DND-41 (cell line): ENCODE measurements around the gene CTBP2.

ENCODE experiments used
- ATAC-seq: fragments of 200-7000 bp; cut with Tn5 transposase; 3 replicates; pipeline ENCODE4 v1.9.1; 2021; ENCODE audit warnings: low read depth; ENCODE audit not compliant: insufficient read depth
- DNase-seq: peaks from one replicate; pipeline ENCODE4 v3.0.0-alpha.2; 2020
- H2AFZ ChIP-seq: 2 replicates; pipeline ENCODE4 v1.6.0; 2012; ENCODE audit warnings: low read depth, low read length
- H3K27ac ChIP-seq: 2 replicates; pipeline ENCODE4 v1.5.1; 2012; ENCODE audit warnings: low read length, inconsistent platforms
- H3K27me3 ChIP-seq: fragments of 200-600 bp; sonication (generic); 2 replicates; pipeline ENCODE4 v1.6.0; 2012; ENCODE audit warnings: low read length, mild to moderate bottlenecking, inconsistent platforms; ENCODE audit not compliant: insufficient read depth, poor library complexity
- H3K36me3 ChIP-seq: 2 replicates; pipeline ENCODE4 v1.5.1; 2012; ENCODE audit warnings: low read length, inconsistent platforms; ENCODE audit not compliant: insufficient read depth
- H3K4me1 ChIP-seq: 2 replicates; pipeline ENCODE4 v1.5.1; 2012; ENCODE audit warnings: mild to moderate bottlenecking, low read length; ENCODE audit not compliant: insufficient read depth
- H3K4me2 ChIP-seq: 2 replicates; pipeline ENCODE4 v1.6.0; 2012; ENCODE audit warnings: mild to moderate bottlenecking, moderate library complexity, low read length, inconsistent platforms; ENCODE audit not compliant: insufficient read depth
- H3K4me3 ChIP-seq, 2 experiments: fragments of 200-600 bp in 1 of 2; shearing (Covaris generic) in 1 of 2; 2 replicates each; pipeline ENCODE4 v1.5.1; 2012 to 2016; ENCODE audit warnings: inconsistent platforms in 2 of 2, low read length in 2 of 2, mild to moderate bottlenecking in 2 of 2, low read depth in 1 of 2, moderate library complexity in 1 of 2
- H3K79me2 ChIP-seq: 2 replicates; pipeline ENCODE4 v1.6.0; 2012; ENCODE audit warnings: low read length, inconsistent platforms; ENCODE audit not compliant: insufficient read depth
- H3K9ac ChIP-seq: 2 replicates; pipeline ENCODE4 v1.6.0; 2012; ENCODE audit warnings: low read depth, mild to moderate bottlenecking, inconsistent platforms, low read length, moderate library complexity
- H3K9me3 ChIP-seq: 2 replicates; pipeline ENCODE4 v1.5.1; 2012; ENCODE audit warnings: low read length, moderate library complexity, mild to moderate bottlenecking, inconsistent platforms; ENCODE audit not compliant: insufficient read depth, severe bottlenecking
- H4K20me1 ChIP-seq: 2 replicates; pipeline ENCODE4 v1.6.0; 2012; ENCODE audit warnings: low read length; ENCODE audit not compliant: insufficient read depth
- EZH2 ChIP-seq: IDR thresholded peaks from 3 replicates; pipeline ENCODE4 v1.6.1; 2012; ENCODE audit warnings: borderline replicate concordance, low read depth, mild to moderate bottlenecking, moderate library complexity, low read length, inconsistent platforms; ENCODE audit not compliant: severe bottlenecking
- TF ChIP-seq, protein P1 (sequence below): IDR thresholded peaks from 2 replicates; pipeline ENCODE4 v1.5.1; 2012; ENCODE audit warnings: borderline replicate concordance, low read length, moderate library complexity, mild to moderate bottlenecking; ENCODE audit not compliant: poor library complexity, severe bottlenecking; ENCODE audit errors: extremely low read depth

The CTBP2 gene

DNA sequence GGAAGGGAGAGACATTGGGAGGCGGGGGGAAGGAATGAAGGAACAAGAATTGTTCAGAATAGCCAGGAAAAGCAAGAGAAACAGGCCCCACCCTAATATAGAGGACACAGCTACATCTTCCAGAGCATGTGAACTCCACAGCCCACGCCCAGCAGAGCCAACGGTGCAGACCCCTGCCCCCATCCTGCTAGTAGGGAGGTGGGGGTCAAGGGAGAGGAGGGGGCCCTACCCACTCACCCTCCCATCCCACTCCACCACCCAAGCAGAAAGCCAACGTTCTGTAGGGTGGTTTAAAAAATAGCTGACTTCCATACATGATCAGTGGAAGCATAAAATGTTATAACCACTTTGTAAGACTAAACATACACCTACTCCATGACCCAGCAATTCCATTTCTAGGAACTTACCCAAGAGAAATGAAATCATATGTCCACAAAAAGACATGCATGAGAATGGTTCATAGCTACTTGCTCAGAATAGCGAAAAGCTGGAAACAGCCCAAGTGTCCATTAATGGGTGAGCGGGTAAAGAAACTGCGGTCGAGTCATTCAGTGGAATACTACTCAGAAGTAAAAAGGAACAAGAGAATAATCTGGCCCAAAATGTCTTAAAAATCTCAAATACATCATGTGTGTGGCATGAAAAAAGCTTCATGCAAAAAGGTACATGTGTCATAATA lies 31.8 kb downstream of the CTBP2 start:
- no peaks in the 10 kb centered on the region for H3K27me3 ChIP-seq
- peaks cover 66% of the 10 kb centered on the region for H4K20me1 ChIP-seq
- no peak overlapping the region for H3K4me3 ChIP-seq
- peaks cover 10% of the 10 kb centered on the region for H3K36me3 ChIP-seq
- TF ChIP-seq EZH2: no peak
- TF ChIP-seq, protein P1, sequence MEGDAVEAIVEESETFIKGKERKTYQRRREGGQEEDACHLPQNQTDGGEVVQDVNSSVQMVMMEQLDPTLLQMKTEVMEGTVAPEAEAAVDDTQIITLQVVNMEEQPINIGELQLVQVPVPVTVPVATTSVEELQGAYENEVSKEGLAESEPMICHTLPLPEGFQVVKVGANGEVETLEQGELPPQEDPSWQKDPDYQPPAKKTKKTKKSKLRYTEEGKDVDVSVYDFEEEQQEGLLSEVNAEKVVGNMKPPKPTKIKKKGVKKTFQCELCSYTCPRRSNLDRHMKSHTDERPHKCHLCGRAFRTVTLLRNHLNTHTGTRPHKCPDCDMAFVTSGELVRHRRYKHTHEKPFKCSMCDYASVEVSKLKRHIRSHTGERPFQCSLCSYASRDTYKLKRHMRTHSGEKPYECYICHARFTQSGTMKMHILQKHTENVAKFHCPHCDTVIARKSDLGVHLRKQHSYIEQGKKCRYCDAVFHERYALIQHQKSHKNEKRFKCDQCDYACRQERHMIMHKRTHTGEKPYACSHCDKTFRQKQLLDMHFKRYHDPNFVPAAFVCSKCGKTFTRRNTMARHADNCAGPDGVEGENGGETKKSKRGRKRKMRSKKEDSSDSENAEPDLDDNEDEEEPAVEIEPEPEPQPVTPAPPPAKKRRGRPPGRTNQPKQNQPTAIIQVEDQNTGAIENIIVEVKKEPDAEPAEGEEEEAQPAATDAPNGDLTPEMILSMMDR: no peak
- DNase-seq (no peak), ATAC-seq (no peak)
- peaks cover 92% of the 10 kb centered on the region for H3K79me2 ChIP-seq
- H3K4me2 ChIP-seq: no peak overlapping the region
- no peak overlapping the region for H2AFZ ChIP-seq
- no peaks in the 10 kb centered on the region for H3K4me1 ChIP-seq
- H3K27ac ChIP-seq: no peak overlapping the region
- H3K9me3 ChIP-seq: no peaks in the 10 kb centered on the region
- H3K9ac ChIP-seq: no peak overlapping the region

DNA sequence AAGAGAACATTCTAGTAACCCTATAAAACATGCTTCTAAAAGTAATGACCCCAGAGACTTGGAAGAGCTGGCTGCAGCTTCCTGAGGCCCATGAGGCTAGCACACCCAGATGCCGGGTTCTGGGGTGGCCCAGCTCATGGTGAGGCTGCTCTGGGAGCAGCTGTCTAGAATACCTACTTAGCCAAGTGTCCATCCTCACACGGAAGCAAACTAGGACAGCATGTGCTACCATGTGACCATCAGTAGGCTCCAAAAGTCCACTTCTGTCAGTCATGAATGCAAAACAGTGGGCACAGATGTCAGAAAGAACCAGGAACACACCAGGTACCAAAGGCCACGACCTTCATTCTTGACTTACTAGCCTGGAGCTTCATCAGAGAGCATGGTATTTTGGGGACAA lies 32.4 kb downstream of the CTBP2 start:
- Histone ChIP-seq H3K4me1 (no peaks in the 10 kb centered on the region), H3K36me3 (peaks cover 10% of the 10 kb centered on the region), H2AFZ (no peak overlapping the region), H3K4me2 (no peak overlapping the region), H3K79me2 (peaks cover 92% of the 10 kb centered on the region), H3K27me3 (no peaks in the 10 kb centered on the region), H3K27ac (no peak overlapping the region), H3K9ac (no peak overlapping the region), H4K20me1 (peaks cover 65% of the 10 kb centered on the region), H3K9me3 (no peaks in the 10 kb centered on the region), H3K4me3 (no peak overlapping the region)
- ATAC-seq: no peak
- no peak for DNase-seq
- TF ChIP-seq, protein P1: no peak
- TF ChIP-seq EZH2: no peak

GRCh38 chr10:125127110-125127509 lies 33.3 kb downstream of the CTBP2 start:
- Histone ChIP-seq H2AFZ (no peak overlapping the region), H3K4me2 (no peak overlapping the region), H3K79me2 (peaks cover 92% of the 10 kb centered on the region), H3K27ac (no peak overlapping the region), H3K4me3 (no peak overlapping the region), H4K20me1 (peaks cover 72% of the 10 kb centered on the region), H3K4me1 (no peaks in the 10 kb centered on the region), H3K9ac (no peak overlapping the region), H3K9me3 (no peaks in the 10 kb centered on the region), H3K36me3 (peaks cover 10% of the 10 kb centered on the region), H3K27me3 (no peaks in the 10 kb centered on the region)
- ATAC-seq (no peak), DNase-seq (no peak)
- TF ChIP-seq EZH2: no peak
- TF ChIP-seq, protein P1: no peak
